HL-60 (cell line): ENCODE results near the gene BAIAP2L1.
"Not testable (repeated sequence)": the region's sequence is repeated elsewhere in the genome, so short reads cannot be mapped to it uniquely, and the experiment has no call there.

Experiments
- DNase-seq, 2 experiments: peaks; one replicate each; pipeline ENCODE4 v3.0.0-alpha.2; 2010 to 2020; ENCODE audit warnings: low read depth in 1 of 2, low spot score in 1 of 2
- H3K27ac ChIP-seq: fragments of 250-450 bp; sonication (Bioruptor Pico); replicated peaks from 2 replicates; pipeline ENCODE4 v1.5.1; 2020; ENCODE audit warnings: mild to moderate bottlenecking, moderate library complexity
- H3K27me3 ChIP-seq: fragments of 250-450 bp; sonication (Bioruptor Pico); 2 replicates; pipeline ENCODE4 v1.5.1; 2021; ENCODE audit warnings: mild to moderate bottlenecking, moderate library complexity; ENCODE audit not compliant: insufficient read depth, poor library complexity, severe bottlenecking
- H3K4me3 ChIP-seq: replicated peaks from 2 replicates; pipeline ENCODE4 v1.5.1; 2011; ENCODE audit warnings: mild to moderate bottlenecking, control low read depth, low read length; ENCODE audit not compliant: insufficient read depth
- GABPA ChIP-seq: IDR thresholded peaks from 2 replicates; pipeline ENCODE4 v1.6.1; 2012; ENCODE audit warnings: low read depth
- POLR2AphosphoS5 ChIP-seq: IDR thresholded peaks from 2 replicates; pipeline ENCODE4 v1.6.1; 2012; ENCODE audit warnings: low read depth
- SPI1 ChIP-seq: IDR thresholded peaks from 2 replicates; pipeline ENCODE4 v1.6.1; 2012; ENCODE audit warnings: low read depth, mild to moderate bottlenecking, borderline replicate concordance
- TF ChIP-seq, protein P1 (sequence below): IDR thresholded peaks from one replicate; pipeline ENCODE4 v1.5.1; 2011; ENCODE audit warnings: low read length, control low read depth, inconsistent platforms; ENCODE audit not compliant: insufficient read depth
- TF ChIP-seq, protein P2 (sequence below): IDR thresholded peaks from 2 replicates; pipeline ENCODE4 v1.6.1; 2012; ENCODE audit warnings: low read depth; ENCODE audit not compliant: insufficient replicate concordance

Gene BAIAP2L1

DNA sequence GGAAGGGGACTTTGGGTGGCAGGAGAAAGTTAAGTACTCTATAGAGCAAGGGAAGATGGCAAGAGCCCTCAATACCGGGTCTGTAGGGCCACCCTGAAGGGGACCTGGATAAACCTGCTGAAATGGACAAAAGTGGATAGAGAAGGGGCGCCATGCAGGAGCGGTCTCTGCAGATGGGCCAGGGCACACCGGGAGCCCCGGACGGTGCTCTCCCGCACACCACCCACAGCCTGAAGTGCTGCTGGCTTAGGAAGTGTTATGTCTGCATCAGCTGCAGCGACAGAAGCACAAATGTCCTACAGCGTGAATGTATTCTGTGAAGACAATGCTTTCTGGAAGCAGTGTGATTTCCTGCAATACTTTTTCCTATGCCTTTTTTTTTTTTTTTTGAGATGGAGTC is 81.7 kb downstream of the BAIAP2L1 start:
- Histone ChIP-seq H3K27ac (no peak overlapping the region), H3K27me3 (no peaks in the 10 kb centered on the region), H3K4me3 (no peak overlapping the region)
- no peak for TF ChIP-seq GABPA
- TF ChIP-seq, protein P1, sequence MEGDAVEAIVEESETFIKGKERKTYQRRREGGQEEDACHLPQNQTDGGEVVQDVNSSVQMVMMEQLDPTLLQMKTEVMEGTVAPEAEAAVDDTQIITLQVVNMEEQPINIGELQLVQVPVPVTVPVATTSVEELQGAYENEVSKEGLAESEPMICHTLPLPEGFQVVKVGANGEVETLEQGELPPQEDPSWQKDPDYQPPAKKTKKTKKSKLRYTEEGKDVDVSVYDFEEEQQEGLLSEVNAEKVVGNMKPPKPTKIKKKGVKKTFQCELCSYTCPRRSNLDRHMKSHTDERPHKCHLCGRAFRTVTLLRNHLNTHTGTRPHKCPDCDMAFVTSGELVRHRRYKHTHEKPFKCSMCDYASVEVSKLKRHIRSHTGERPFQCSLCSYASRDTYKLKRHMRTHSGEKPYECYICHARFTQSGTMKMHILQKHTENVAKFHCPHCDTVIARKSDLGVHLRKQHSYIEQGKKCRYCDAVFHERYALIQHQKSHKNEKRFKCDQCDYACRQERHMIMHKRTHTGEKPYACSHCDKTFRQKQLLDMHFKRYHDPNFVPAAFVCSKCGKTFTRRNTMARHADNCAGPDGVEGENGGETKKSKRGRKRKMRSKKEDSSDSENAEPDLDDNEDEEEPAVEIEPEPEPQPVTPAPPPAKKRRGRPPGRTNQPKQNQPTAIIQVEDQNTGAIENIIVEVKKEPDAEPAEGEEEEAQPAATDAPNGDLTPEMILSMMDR = no peak
- no peak for TF ChIP-seq SPI1
- TF ChIP-seq, protein P2, sequence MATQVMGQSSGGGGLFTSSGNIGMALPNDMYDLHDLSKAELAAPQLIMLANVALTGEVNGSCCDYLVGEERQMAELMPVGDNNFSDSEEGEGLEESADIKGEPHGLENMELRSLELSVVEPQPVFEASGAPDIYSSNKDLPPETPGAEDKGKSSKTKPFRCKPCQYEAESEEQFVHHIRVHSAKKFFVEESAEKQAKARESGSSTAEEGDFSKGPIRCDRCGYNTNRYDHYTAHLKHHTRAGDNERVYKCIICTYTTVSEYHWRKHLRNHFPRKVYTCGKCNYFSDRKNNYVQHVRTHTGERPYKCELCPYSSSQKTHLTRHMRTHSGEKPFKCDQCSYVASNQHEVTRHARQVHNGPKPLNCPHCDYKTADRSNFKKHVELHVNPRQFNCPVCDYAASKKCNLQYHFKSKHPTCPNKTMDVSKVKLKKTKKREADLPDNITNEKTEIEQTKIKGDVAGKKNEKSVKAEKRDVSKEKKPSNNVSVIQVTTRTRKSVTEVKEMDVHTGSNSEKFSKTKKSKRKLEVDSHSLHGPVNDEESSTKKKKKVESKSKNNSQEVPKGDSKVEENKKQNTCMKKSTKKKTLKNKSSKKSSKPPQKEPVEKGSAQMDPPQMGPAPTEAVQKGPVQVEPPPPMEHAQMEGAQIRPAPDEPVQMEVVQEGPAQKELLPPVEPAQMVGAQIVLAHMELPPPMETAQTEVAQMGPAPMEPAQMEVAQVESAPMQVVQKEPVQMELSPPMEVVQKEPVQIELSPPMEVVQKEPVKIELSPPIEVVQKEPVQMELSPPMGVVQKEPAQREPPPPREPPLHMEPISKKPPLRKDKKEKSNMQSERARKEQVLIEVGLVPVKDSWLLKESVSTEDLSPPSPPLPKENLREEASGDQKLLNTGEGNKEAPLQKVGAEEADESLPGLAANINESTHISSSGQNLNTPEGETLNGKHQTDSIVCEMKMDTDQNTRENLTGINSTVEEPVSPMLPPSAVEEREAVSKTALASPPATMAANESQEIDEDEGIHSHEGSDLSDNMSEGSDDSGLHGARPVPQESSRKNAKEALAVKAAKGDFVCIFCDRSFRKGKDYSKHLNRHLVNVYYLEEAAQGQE = no peak
- no peak for TF ChIP-seq POLR2AphosphoS5
- no peak for DNase-seq

DNA sequence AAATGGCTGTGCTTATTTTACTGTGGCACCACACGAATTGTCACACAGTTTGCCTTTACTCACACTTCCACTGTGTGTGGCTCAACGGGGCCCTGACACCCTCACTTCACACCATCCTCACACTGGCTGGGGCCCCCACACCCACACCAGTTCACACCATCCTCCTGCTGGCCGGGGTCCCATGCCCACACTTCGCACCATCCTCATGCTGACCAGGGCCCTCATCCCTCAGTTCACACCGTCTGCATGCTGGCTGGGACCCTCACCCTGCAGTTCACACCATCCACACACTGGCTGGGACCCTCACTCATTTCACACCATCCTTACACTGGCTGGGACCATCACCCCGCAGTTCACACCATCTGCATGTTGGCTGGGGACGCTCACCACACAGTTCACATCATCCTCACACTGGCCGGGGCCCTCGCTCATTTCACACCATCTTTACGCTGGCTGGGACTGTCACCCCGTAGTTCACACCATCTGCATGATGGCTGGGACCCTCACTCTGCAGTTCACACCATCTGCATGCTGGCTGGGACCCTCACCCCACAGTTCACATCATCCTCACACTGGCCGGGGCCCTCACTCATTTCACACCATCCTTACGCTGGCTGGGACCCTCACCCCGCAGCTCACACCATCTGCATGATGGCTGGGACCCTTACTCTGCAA is 83.4 kb downstream of the BAIAP2L1 start:
- TF ChIP-seq POLR2AphosphoS5 (no peak), SPI1 (no peak), GABPA (no peak)
- TF ChIP-seq, protein P1 = no peak
- TF ChIP-seq, protein P2 = no peak

DNA sequence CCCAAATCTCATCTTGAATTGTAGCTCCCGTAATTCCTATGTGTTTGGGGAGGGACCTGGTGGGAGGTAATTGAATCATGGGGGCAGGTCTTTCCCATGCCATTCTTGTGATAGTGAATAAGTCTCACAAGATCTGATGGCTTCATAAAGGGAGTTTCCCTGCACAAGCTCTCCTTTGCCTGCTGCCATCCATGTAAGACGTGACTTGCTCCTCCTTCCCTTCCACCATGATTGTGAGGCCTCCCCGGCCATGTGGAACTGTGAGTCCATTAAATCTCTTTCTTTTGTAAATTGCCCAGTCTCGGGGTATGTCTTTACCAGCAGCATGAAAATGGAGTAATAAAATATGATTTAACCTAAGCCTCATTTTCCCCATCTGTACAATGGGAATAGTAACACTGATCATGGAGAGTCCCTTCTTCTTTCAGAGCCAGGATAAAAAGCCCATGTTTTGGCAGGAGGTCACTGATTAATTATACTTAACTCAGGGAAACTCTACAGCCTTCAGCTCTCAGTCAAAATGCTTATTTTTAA is 84.8 kb downstream of the BAIAP2L1 start:
- DNase-seq, H3K4me3 ChIP-seq, H3K27ac ChIP-seq, H3K27me3 ChIP-seq: not testable (repeated sequence)

More for the DNA sequence above, 83.4 kb downstream of the BAIAP2L1 start:
- Histone ChIP-seq H3K27ac (no peak overlapping the region), H3K4me3 (no peak overlapping the region), H3K27me3 (no peaks in the 10 kb centered on the region)
- DNase-seq = no peak

DNA sequence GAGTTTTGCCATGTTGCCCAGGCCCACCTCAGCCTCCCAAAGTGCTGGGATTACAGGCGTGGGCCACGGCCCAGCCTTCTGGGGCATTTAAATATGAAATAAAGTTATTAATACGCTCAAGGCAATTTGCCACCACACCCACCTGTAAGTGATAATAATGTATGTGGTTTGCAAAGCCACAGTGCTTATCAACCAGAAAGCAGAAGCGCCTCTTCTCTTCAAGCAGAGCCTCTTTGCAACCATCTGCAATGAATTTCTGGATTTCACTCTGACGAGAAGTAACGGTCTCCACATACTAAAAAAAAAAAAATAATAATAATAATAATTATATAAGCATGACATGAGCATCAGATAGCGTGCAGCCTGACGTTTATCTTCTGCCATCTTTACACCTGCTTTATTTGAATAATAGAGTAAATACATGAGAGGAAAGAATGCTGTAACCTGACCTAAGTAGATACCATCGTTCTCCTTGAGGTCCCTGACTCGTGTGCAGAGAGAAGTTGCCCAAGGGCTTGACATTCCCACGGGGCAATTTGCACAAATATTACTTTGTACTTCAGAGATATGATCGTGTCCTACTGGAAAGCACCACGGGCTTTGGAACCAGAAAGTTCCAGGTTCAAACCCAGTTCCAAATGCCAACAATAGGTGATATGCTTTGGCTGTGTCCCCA is 85.4 kb downstream of the BAIAP2L1 start:
- peak in 1 of 2 experiments; percentile 37 for DNase-seq
- H3K27ac ChIP-seq = no peak overlapping the region

More for the DNA sequence above, 85.4 kb downstream of the BAIAP2L1 start:
- H3K27me3 ChIP-seq = no peaks in the 10 kb centered on the region
- TF ChIP-seq, protein P1 = no peak
- peak; percentile 68 for TF ChIP-seq SPI1
- no peak overlapping the region for H3K4me3 ChIP-seq
